CD4-positive, alpha-beta T cell treated with Interleukin-17A for 1 hour (primary cell): ENCODE measurements around the gene FRMPD2.
"Not testable (repeated sequence)": the region's sequence is repeated elsewhere in the genome, so short reads cannot be mapped to it uniquely, and the experiment has no call there.

Experiments used
- DNase-seq: peaks from one replicate; pipeline ENCODE4 v3.0.0-alpha.2; 2020

Gene FRMPD2

GRCh38 chr10:48287417-48288391 lies 13.2 kb upstream of the FRMPD2 start:
- no peak for DNase-seq

- DNase-seq: no peak
Measured at GRCh38 chr10:48286356-48286755, 11.9 kb upstream of the FRMPD2 start.

- DNase-seq: no peak
Measured at GRCh38 chr10:48285710-48286109, 11.2 kb upstream of the FRMPD2 start.

GRCh38 chr10:48284811-48285210 lies 10.3 kb upstream of the FRMPD2 start:
- no peak for DNase-seq

- DNase-seq: no peak
Measured at GRCh38 chr10:48284002-48284546, 9.6 kb upstream of the FRMPD2 start.

DNA sequence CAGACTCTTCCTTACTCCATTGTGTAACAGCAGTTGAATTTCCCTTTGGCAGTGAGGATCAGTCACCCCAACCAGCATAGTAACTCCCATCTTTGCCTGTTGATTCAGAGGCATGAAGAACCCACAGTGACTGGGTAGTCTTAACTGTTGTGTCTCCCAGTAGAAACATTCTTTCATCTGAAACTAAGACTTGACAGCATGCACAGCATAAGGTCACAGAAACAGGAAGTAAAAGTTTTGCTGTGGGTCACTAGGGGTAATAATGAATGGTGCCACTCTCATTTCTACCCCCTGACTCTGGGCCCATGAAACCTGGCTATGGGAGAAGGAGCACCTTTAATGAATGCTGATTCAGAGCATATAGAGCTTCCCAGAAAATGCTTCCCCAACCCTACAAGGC lies 8.3 kb upstream of the FRMPD2 start:
- DNase-seq: no peak

DNA sequence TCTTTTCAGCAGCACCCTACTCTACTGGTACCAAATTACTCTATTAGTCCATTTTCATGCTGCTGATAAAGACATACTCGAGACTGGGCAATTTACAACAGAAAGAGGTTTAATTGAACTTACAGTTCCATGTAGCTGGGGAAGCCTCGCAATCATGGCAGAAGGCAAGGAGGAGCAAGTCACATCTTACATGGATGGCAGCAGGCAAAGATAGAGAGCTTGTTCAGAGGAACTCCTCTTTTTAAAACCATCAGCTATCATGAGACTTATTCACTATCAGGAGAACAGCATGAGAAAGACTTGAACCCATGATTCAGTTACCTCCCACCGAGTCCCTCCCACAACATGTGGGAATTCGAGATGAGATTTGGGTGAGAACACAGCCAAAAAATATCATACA lies 7.2 kb upstream of the FRMPD2 start:
- not testable (repeated sequence) for DNase-seq

DNA sequence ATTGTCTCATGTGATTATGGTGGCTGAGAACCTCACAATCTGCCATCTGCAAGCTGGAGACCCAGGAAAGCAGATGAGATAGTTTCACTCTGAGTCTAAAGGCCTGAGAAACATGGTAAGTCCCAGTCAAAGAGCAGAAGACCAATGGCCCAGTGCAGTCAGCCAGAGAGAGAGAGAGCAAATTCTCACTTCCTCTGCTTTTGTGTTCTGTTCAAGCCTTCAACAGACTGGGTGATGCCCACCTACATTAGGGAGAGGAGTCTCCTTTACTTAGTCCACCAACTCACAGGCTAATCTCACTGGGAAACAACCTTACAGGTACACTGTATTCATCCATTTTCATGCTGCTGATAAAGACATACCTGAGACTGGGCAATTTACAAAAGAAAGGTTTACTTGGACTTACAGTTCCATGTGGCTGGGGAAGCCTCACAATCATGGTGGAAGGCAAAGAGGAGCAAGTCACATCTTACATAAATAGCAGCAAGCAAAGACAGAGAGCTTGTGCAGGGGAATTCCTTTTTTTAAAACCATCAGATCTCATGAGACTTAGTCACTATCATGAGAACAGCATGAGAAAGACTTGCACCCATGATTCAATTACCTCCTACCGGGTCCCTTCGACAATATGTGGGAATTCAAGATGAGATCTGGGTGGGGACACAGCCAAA lies 4.7 kb upstream of the FRMPD2 start:
- no peak for DNase-seq

DNA sequence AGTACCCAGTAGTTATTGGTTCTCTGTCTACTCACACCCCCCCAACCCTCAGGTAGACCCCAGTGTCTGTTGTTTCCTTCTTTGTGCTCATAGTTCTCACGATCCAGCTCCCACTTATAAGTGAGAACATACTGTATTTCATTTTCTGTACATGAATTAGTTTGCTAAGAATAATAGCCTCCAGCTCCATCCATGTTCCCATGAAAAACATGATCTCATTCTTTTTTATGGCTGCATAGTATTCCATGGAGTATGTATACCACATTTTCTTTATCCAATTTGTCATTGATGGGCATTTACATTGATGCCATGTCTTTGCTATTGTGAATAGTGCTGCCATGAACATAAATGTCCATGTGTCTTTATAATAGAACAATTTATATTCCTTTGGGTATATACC lies 2.6 kb upstream of the FRMPD2 start:
- no peak for DNase-seq

GRCh38 chr10:48273741-48274140 lies 755 bp downstream of the FRMPD2 start:
- no peak for DNase-seq

GRCh38 chr10:48272682-48273081 lies 1.8 kb downstream of the FRMPD2 start:
- DNase-seq: no peak

GRCh38 chr10:48271047-48271730 lies 3.3 kb downstream of the FRMPD2 start:
- DNase-seq: no peak

GRCh38 chr10:48266528-48266927 lies 8.0 kb downstream of the FRMPD2 start:
- no peak for DNase-seq

DNA sequence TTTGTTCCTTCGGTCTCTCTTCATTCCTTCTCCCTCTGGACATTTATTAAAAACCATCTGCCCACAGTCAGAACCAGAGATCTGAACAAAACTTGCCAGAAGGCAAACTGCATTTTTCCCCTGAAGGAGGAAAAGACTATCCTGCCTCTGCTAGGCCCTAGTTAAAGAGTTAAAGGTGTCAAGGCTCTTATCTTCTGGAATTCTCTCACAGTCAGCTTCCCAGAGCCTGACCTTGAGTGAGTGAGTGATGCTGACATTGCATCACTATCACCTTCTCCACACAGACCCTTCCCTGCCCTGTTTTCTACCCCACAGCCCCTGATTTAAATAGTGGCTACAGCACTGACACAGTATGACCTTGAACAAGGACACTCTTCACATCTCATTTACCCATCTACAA lies 16.4 kb downstream of the FRMPD2 start:
- no peak for DNase-seq

GRCh38 chr10:48257407-48257961 lies 17.0 kb downstream of the FRMPD2 start:
- DNase-seq: no peak

DNA sequence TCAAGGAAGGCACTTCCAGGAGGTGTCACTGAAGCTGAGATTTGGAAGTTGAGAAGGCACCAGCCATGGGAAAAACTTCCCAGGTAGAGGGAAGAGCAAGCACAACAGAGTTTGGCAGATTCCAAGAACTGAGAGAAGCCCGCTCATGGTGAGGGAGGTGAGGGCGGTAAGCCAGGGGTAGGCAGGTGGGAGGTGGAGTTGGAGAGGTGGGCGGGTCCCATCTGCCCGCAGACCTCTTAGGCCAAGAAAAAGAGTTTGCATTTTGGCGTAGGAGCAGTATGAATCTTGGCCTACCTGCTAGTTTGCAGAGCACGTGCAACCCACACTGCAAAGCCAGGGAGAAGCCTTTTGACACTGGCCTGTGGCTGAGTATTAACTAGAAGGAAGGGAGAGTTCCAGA lies 18.8 kb downstream of the FRMPD2 start:
- no peak for DNase-seq

GRCh38 chr10:48254750-48255512 lies 19.6 kb downstream of the FRMPD2 start:
- DNase-seq: no peak

DNA sequence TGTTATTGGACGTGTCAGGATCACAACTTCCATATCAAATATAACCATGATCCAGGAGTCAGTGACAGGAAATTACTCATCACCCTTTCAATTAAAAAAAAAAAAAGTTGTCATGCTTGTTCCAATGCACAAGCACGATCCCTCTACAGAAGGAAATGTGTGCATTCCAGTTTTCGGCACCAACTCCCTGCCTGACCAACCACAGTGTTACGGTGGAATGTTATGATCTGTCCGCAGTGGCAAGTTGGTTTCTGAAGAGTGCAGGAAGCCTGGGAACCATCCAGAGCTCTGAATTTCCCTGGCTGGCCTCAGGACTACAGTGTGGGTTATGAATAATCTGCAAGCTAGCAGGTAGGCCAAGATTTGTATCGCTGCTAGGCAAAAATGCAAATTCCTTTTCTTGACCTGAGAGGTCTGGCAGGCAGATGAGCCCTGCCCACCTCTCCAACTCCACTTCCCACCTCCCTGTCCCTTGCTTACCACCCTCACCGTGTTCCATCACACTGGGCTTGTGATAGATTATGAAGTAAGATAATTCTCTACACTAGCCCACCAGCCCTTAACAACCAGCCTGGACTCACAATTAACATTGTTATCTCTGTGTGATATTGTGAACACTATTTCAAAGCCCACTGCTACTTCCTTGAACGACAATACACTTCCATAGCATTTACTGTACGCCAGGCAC lies 20.4 kb downstream of the FRMPD2 start:
- no peak for DNase-seq

DNA sequence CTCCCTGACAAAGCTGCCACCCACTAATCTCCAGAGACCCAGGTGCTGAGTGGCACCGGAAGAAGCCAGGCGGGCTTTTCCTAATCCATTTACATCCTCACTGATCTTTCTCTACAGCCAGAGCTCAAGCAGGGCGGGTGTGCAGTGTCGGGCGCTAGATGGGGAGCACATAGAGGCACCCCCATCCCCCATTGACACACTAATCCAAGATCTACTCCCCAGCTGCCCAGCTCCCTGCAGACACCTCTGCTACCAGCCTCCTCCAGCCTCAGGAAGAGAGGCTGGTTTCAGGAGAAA lies 22.2 kb downstream of the FRMPD2 start:
- DNase-seq: no peak

DNA sequence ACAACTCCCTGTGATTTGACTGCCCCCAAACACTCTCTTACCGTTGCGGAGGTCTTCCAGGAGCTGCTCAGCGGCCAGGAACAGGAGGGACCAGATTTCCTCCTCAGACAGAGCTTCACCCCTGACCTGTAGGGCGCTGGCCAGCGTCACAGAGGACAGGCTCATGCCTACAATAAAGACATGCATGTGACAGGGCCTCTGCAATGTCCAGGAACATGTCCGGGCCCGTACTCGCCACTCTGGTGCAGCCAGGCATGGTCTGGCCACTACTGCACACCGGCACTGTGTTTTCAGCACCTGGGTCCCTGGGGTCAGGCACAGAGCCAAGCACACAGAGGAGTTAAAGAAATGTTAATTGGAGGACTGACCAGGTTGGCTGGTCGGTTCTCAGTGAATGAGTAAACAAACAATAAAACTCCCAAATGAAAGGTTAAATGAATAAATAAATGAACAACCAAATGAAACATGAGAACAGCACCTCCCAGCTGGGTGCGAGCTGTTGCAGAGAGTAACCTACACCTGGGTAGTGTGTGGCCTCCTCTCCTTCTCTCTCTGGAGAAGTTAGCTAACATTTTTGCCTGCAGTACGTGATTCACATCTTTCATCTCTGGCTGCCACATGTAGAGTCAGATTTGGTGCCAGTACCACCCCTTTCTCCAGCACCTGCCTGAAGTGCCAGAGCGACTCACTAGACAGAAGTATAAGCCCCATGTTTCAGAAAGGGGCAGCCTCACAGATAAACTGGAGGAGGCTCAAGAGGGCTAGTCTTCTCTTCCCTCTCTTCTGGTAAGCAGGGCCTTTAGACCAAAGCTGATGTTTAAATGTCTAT lies 22.8 kb downstream of the FRMPD2 start:
- DNase-seq: no peak

- no peak for DNase-seq
Measured at GRCh38 chr10:48251152-48251524, 23.4 kb downstream of the FRMPD2 start.
